ENCODE results near the gene PCDHB3. TPM values are rescaled to one million over a fixed set of nuclear protein-coding genes. Genes with fewer than 3 reads are reported as not detected.

The PCDHB3 gene
- polyA plus RNA-seq (2013, experiment 1 of 2): 1.6 TPM
- 1.9 TPM for polyA plus RNA-seq (2013, experiment 2 of 2)

GRCh38 chr5:141100243-141100805, at the start of gene PCDHB3:
Gene PCDHB3 (plus strand): TSS chr5:141100473. CDS start chr5:141100650, 177 bp downstream.
- Histone ChIP-seq H3K9ac (ENCODE audit: low read depth, low read length, poor library complexity) (no peak within 1 kb of the TSS), H3K79me1 (ENCODE audit: low read depth, low read length) (peaks cover 1% of the 10 kb centered on the region), H2BK15ac (ENCODE audit: low read length) (no peak within 1 kb of the TSS), H3K9me3 (replicated peaks in 1 of 2; ENCODE audit: control insufficient read depth in 2 of 2, insufficient read depth in 1 of 2, low read depth in 1 of 2, low read length in 2 of 2) (peaks cover 30 to 70% of the 10 kb centered on the region in 2 donors), H2BK12ac (ENCODE audit: low read length) (no peak within 1 kb of the TSS), H4K8ac (ENCODE audit: low read depth, low read length) (no peak within 1 kb of the TSS), H3K23ac (ENCODE audit: low read depth, low read length, poor library complexity) (no peak within 1 kb of the TSS), H3K27ac (replicated peaks; ENCODE audit: low read length) (no peak within 1 kb of the TSS), H2BK120ac (ENCODE audit: low read depth, low read length) (no peak within 1 kb of the TSS), H2AK5ac (ENCODE audit: low read depth, low read length) (no peak within 1 kb of the TSS), H3K4ac (ENCODE audit: low read length) (no peak within 1 kb of the TSS), H4K91ac (ENCODE audit: low read depth, low read length, poor library complexity) (no peak within 1 kb of the TSS), H3K14ac (ENCODE audit: low read length) (no peak within 1 kb of the TSS), H2BK5ac (ENCODE audit: low read length) (no peak within 1 kb of the TSS), H3K27me3 (ENCODE audit: control insufficient read depth in 3 of 3, insufficient read depth in 3 of 3, low read depth in 1 of 3, low read length in 3 of 3) (no peaks in the 10 kb centered on the region), H3K4me2 (ENCODE audit: insufficient read depth, low read length, poor library complexity, severe bottlenecking) (no peak within 1 kb of the TSS), H3K18ac (ENCODE audit: low read length) (no peak within 1 kb of the TSS), H3K36me3 (replicated peaks in 1 of 2; ENCODE audit: control insufficient read depth in 2 of 2, insufficient read depth in 2 of 2, low read length in 2 of 2) (peaks cover 20 to 55% of the 10 kb centered on the region in 2 donors), H3K4me1 (ENCODE audit: control insufficient read depth in 2 of 2, insufficient read depth in 1 of 2, low read depth in 1 of 2, low read length in 2 of 2) (no peaks in the 10 kb centered on the region), H2AFZ (ENCODE audit: low read length) (no peak within 1 kb of the TSS), H3K4me3 (ENCODE audit: low read length in 2 of 2) (no peak within 1 kb of the TSS)
- DNase-seq (ENCODE audit: low spot score): no peak
- WGBS, 2 donors (ENCODE audit: extremely low coverage in 2 of 2, insufficient read length in 2 of 2, insufficient replicate concordance in 1 of 2): no CpG with 5 or more reads among the region's 19 CpGs

GRCh38 chr5:141050622-141051520, 49.4 kb upstream of the PCDHB3 start, which contains the start of gene PCDHB1:
Gene PCDHB1 (plus strand): TSS chr5:141051374. CDS start chr5:141051471, 97 bp downstream.
- H3K4ac ChIP-seq (ENCODE audit: low read length): no peak within 1 kb of the TSS
- H2AFZ ChIP-seq (ENCODE audit: low read length): peak within 1 kb of the TSS; percentile 93
- H3K9me3 ChIP-seq (replicated peaks in 1 of 2; ENCODE audit: control insufficient read depth in 2 of 2, insufficient read depth in 1 of 2, low read depth in 1 of 2, low read length in 2 of 2): peaks cover 2 to 11% of the 10 kb centered on the region in 2 donors
- H3K9ac ChIP-seq (ENCODE audit: low read depth, low read length, poor library complexity): no peak within 1 kb of the TSS
- H2BK120ac ChIP-seq (ENCODE audit: low read depth, low read length): no peak within 1 kb of the TSS
- no peaks in the 10 kb centered on the region for H3K36me3 ChIP-seq (replicated peaks in 1 of 2; ENCODE audit: control insufficient read depth in 2 of 2, insufficient read depth in 2 of 2, low read length in 2 of 2)
- no peak within 1 kb of the TSS for H4K8ac ChIP-seq (ENCODE audit: low read depth, low read length)
- H3K27ac ChIP-seq (replicated peaks; ENCODE audit: low read length): no peak within 1 kb of the TSS
- peaks cover 0 to 14% (median 0%) of the 10 kb centered on the region in 3 experiments for H3K27me3 ChIP-seq (ENCODE audit: control insufficient read depth in 3 of 3, insufficient read depth in 3 of 3, low read depth in 1 of 3, low read length in 3 of 3)
- no peak within 1 kb of the TSS for H3K23ac ChIP-seq (ENCODE audit: low read depth, low read length, poor library complexity)
- H4K91ac ChIP-seq (ENCODE audit: low read depth, low read length, poor library complexity): no peak within 1 kb of the TSS
- H3K4me2 ChIP-seq (ENCODE audit: insufficient read depth, low read length, poor library complexity, severe bottlenecking): peak within 1 kb of the TSS; percentile 89
- H3K79me1 ChIP-seq (ENCODE audit: low read depth, low read length): no peaks in the 10 kb centered on the region
- no CpG with 5 or more reads among the region's 20 CpGs for WGBS, 2 donors (ENCODE audit: extremely low coverage in 2 of 2, insufficient read length in 2 of 2, insufficient replicate concordance in 1 of 2)
- H2BK5ac ChIP-seq (ENCODE audit: low read length): no peak within 1 kb of the TSS
- no peak within 1 kb of the TSS for H3K18ac ChIP-seq (ENCODE audit: low read length)
- H2BK12ac ChIP-seq (ENCODE audit: low read length): no peak within 1 kb of the TSS
- H3K4me3 ChIP-seq (ENCODE audit: low read length in 2 of 2): peak within 1 kb of the TSS; percentile 54 to 75
- H2BK15ac ChIP-seq (ENCODE audit: low read length): no peak within 1 kb of the TSS
- DNase-seq (ENCODE audit: low spot score): peak; percentile 17
- peaks cover 4% of the 10 kb centered on the region in 2 donors for H3K4me1 ChIP-seq (ENCODE audit: control insufficient read depth in 2 of 2, insufficient read depth in 1 of 2, low read depth in 1 of 2, low read length in 2 of 2)
- H2AK5ac ChIP-seq (ENCODE audit: low read depth, low read length): no peak within 1 kb of the TSS
- H3K14ac ChIP-seq (ENCODE audit: low read length): no peak within 1 kb of the TSS

GRCh38 chr5:141051521-141051866, 48.8 kb upstream of the PCDHB3 start:
- Histone ChIP-seq H3K9ac (ENCODE audit: low read depth, low read length, poor library complexity) (no peak overlapping the region), H3K23ac (ENCODE audit: low read depth, low read length, poor library complexity) (no peak overlapping the region), H2AK5ac (ENCODE audit: low read depth, low read length) (no peak overlapping the region), H3K9me3 (replicated peaks in 1 of 2; ENCODE audit: control insufficient read depth in 2 of 2, insufficient read depth in 1 of 2, low read depth in 1 of 2, low read length in 2 of 2) (peaks cover 2 to 11% of the 10 kb centered on the region in 2 donors), H3K36me3 (replicated peaks in 1 of 2; ENCODE audit: control insufficient read depth in 2 of 2, insufficient read depth in 2 of 2, low read length in 2 of 2) (no peaks in the 10 kb centered on the region), H2AFZ (ENCODE audit: low read length) (peak overlapping the region; percentile 93), H2BK120ac (ENCODE audit: low read depth, low read length) (no peak overlapping the region), H3K4ac (ENCODE audit: low read length) (no peak overlapping the region), H3K14ac (ENCODE audit: low read length) (no peak overlapping the region), H3K79me1 (ENCODE audit: low read depth, low read length) (no peaks in the 10 kb centered on the region), H3K4me3 (ENCODE audit: low read length in 2 of 2) (peak overlapping the region; percentile 54 to 75), H4K91ac (ENCODE audit: low read depth, low read length, poor library complexity) (no peak overlapping the region), H2BK15ac (ENCODE audit: low read length) (no peak overlapping the region), H3K4me1 (ENCODE audit: control insufficient read depth in 2 of 2, insufficient read depth in 1 of 2, low read depth in 1 of 2, low read length in 2 of 2) (peaks cover 4% of the 10 kb centered on the region in 2 donors), H3K27ac (replicated peaks; ENCODE audit: low read length) (no peak overlapping the region), H4K8ac (ENCODE audit: low read depth, low read length) (no peak overlapping the region), H3K18ac (ENCODE audit: low read length) (no peak overlapping the region), H2BK5ac (ENCODE audit: low read length) (no peak overlapping the region), H3K27me3 (ENCODE audit: control insufficient read depth in 3 of 3, insufficient read depth in 3 of 3, low read depth in 1 of 3, low read length in 3 of 3) (peaks cover 0 to 14% (median 0%) of the 10 kb centered on the region in 3 experiments), H3K4me2 (ENCODE audit: insufficient read depth, low read length, poor library complexity, severe bottlenecking) (peak overlapping the region; percentile 89), H2BK12ac (ENCODE audit: low read length) (no peak overlapping the region)
- WGBS, 2 donors (ENCODE audit: extremely low coverage in 2 of 2, insufficient read length in 2 of 2, insufficient replicate concordance in 1 of 2): no CpG with 5 or more reads among the region's 19 CpGs
- no peak for DNase-seq (ENCODE audit: low spot score)

DNA sequence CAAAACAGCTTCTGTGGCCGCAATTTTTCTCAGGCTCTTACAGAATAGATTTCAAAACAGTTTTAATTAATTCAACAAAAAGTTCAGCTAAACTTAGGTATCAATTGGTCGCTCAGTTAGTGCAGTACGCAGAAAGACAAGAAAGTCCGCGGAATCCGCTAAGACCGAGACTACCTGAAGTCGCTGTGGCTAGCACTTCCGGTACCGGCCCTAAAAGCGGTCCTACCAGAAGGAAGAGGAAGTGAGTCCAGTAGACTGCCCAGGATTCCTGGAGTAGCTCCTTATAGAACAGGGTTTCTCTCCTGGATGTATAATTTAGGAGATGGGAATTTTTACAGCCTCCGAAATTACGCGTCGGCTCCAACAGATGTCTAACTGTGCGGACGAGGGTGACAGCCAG, 22.4 kb upstream of the PCDHB3 start:
- H2BK120ac ChIP-seq (ENCODE audit: low read depth, low read length): no peak overlapping the region
- no peak overlapping the region for H2BK5ac ChIP-seq (ENCODE audit: low read length)
- H3K27ac ChIP-seq (replicated peaks; ENCODE audit: low read length): no peak overlapping the region
- no peaks in the 10 kb centered on the region for H3K9me3 ChIP-seq (replicated peaks in 1 of 2; ENCODE audit: control insufficient read depth in 2 of 2, insufficient read depth in 1 of 2, low read depth in 1 of 2, low read length in 2 of 2)
- H3K36me3 ChIP-seq (replicated peaks in 1 of 2; ENCODE audit: control insufficient read depth in 2 of 2, insufficient read depth in 2 of 2, low read length in 2 of 2): no peaks in the 10 kb centered on the region
- no peak overlapping the region for H3K14ac ChIP-seq (ENCODE audit: low read length)
- H3K4ac ChIP-seq (ENCODE audit: low read length): no peak overlapping the region
- no peak overlapping the region for H3K18ac ChIP-seq (ENCODE audit: low read length)
- no peak overlapping the region for H3K9ac ChIP-seq (ENCODE audit: low read depth, low read length, poor library complexity)
- no peak overlapping the region for H2BK15ac ChIP-seq (ENCODE audit: low read length)
- no peaks in the 10 kb centered on the region for H3K79me1 ChIP-seq (ENCODE audit: low read depth, low read length)
- WGBS, 2 donors (ENCODE audit: extremely low coverage in 2 of 2, insufficient read length in 2 of 2, insufficient replicate concordance in 1 of 2): no CpG with 5 or more reads among the region's 17 CpGs
- no peak overlapping the region for H3K4me2 ChIP-seq (ENCODE audit: insufficient read depth, low read length, poor library complexity, severe bottlenecking)
- H3K4me3 ChIP-seq (ENCODE audit: low read length in 2 of 2): no peak overlapping the region
- no peak overlapping the region for H4K91ac ChIP-seq (ENCODE audit: low read depth, low read length, poor library complexity)
- no peak overlapping the region for H2AK5ac ChIP-seq (ENCODE audit: low read depth, low read length)
- H3K27me3 ChIP-seq (ENCODE audit: control insufficient read depth in 3 of 3, insufficient read depth in 3 of 3, low read depth in 1 of 3, low read length in 3 of 3): no peaks in the 10 kb centered on the region
- H2AFZ ChIP-seq (ENCODE audit: low read length): no peak overlapping the region
- H2BK12ac ChIP-seq (ENCODE audit: low read length): no peak overlapping the region
- no peak overlapping the region for H4K8ac ChIP-seq (ENCODE audit: low read depth, low read length)
- no peaks in the 10 kb centered on the region for H3K4me1 ChIP-seq (ENCODE audit: control insufficient read depth in 2 of 2, insufficient read depth in 1 of 2, low read depth in 1 of 2, low read length in 2 of 2)
- no peak overlapping the region for H3K23ac ChIP-seq (ENCODE audit: low read depth, low read length, poor library complexity)
- DNase-seq (ENCODE audit: low spot score): no peak
